HG03460 (cell line): ENCODE data around the gene COL4A2.

ENCODE experiments used
- ATAC-seq: cut with Tn5 transposase; IDR thresholded peaks from one replicate; pipeline ENCODE4 v1.9.1; 2021; ENCODE audit not compliant: unreplicated experiment

Gene COL4A2

DNA sequence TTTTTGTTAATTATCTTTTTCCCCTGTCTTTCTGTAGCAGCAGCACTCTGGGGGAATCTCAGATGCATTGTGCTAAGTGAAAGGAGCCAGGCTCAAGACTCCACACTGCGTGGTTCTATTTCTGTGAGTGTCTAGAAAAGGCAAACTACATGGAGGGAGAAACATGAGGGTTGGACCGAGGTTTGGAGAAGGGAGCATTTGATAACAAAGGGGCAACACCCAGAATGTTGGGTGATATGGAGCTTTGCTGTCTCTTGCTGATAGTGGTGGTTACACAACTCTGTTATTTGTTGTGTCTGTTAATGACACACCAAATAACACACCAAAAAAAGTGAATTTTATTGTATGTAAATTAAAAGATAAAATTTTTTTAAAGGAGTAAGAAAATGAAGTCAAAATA, 107.8 kb downstream of the COL4A2 start:
- no peak for ATAC-seq

DNA sequence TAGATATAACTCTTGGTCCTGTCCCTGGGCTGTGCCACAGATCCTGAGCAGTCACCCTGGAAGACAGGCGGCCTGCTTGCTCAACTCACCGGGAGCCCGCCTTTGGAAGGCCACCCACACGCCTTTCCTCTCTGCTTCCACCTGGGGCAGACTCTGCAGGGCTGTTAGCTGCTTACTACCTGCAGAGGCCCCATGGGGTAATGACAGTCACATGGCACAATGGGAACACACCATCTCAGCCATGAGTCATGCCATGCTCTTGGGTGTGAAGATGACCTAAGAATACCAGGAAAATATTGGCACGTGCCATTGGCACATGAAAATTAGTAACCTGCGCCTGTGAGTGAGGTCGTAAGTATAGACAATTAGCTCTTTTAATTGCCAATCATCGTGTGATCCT, 108.6 kb downstream of the COL4A2 start:
- no peak for ATAC-seq

DNA sequence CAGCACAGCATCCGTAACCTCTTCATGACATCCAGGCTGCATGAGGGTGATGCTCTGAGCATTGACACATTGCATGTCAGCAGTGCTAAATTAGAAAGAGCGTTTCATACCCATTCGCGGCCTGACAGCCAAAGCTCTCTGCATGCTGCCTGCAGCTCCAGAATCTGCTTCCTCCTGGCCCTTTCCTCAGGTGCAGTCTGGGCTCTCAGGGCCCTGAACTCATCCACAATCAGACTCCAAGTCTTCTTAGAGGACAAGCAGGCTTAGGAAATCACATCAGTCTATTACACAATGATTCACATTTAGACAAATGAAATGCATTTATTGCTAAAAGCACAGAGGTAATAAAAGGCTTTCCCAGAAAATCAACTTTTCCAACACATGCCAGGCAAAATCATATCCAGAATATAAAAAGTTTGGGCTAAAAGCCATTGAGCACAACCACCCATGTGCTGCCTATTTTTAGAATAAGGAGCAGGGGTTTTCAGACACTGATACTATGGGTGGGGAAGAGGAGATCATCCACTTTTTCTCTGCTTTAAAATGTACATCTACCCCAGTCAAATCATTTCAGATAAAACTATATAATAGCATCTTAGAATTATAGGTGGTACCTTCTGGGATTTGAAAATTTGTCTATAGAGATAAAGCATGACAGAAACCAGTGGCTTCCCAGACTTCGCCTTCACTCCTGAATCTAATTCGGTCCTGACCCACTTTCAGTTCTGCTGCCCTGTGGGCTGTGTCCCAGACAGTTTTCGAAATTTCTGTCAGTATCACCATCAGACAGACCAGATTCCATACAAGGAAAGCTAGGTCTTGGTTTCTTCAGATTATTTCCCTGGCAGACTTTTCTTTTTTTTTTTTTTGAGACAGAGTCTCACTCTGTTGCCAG, 109.3 kb downstream of the COL4A2 start:
- no peak for ATAC-seq

DNA sequence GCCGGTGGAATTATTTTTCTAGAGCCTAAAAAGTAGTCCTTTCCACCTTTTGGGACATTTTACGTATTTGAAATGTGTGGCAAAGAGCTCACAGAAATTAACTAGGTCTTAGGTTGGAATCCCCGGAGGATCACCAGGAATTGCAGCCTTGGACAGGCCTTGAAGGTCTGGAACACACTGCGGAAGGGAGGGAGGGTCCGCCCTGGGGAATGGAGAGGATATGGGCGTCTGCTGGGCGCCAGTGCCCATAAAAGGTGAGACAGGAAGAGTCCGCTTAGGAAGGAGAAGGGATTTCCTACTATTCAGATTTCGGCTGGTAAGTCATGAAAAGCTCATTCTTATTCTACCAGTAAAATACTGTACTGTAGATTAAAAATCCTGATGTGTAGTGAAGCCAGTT, 111.9 kb downstream of the COL4A2 start:
- peak; percentile 15 for ATAC-seq

DNA sequence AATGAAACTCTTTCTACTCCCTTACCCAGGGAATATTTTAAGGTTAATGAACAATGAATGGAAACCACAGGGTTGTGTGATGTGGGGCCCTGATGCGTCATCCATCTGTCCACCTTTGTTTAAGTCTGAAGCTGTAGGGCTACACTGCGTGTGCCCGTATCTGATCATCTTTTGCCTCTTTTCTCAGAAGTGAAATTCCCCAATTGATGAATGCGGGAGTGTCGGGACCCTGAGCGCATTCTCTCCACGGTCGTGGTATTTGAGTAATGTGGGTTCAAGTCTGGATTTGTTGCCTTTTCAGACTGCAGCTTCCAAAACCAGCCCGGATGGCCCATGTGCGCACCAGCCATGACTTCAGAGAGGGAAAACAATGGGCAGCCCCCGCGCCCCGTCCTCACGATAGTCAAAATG, 112.3 kb downstream of the COL4A2 start:
- ATAC-seq: peak; percentile 71

DNA sequence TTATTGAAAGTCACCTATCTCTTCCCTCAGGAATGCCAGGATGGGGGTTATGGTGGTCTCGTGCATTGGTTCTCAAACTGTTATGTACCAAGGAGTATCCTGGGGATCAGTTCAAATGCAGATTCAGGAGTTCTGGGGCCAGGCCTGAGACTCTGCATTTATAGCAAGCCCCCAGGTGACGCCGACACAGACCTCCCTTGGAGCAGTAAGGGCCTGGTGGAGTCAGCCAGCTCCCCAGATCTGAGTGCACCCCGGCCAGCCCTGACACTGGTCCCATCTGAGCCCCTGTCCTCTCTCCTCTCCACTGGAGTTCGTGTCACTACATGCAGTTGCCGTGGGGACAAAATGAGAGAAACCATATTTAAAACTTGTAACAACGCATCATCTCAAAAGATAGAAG, 112.9 kb downstream of the COL4A2 start:
- no peak for ATAC-seq

DNA sequence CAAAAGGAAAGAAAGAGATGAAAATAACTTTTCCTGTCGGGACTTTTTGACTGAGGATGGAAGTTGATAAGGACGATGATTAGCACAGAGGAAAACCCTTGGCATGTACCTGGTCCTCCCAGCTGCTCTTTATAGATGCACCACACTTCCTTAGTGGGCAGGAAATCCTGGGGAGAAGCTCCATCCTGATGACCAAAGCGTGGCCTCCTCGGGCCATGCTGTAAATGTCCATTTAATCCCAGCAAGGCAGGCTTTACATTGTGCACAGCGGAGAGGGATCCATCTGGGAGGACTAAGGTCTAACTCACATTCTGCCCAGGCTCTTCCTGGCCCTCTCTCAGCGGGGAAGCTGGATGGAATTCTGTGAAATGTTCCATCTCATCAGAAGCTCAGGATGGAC, 113.5 kb downstream of the COL4A2 start:
- ATAC-seq: no peak

DNA sequence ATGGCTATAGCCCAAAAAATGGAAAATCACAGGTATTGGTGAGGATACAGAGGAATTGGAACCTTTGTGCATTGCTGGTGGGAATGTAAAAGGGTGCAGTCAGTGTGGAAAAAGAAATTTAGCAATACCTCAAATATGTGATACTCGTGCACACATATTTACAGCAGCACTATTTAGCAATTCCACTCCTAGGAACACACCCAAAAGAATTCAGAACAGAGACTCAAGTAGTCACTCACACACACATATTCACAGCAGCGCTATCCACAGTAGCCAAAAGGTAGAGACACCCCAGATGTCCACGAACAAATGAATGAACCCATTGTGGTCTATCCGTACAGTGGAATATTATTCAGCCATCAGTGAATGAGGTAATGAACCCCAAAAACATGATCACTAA, 114.0 kb downstream of the COL4A2 start:
- no peak for ATAC-seq

DNA sequence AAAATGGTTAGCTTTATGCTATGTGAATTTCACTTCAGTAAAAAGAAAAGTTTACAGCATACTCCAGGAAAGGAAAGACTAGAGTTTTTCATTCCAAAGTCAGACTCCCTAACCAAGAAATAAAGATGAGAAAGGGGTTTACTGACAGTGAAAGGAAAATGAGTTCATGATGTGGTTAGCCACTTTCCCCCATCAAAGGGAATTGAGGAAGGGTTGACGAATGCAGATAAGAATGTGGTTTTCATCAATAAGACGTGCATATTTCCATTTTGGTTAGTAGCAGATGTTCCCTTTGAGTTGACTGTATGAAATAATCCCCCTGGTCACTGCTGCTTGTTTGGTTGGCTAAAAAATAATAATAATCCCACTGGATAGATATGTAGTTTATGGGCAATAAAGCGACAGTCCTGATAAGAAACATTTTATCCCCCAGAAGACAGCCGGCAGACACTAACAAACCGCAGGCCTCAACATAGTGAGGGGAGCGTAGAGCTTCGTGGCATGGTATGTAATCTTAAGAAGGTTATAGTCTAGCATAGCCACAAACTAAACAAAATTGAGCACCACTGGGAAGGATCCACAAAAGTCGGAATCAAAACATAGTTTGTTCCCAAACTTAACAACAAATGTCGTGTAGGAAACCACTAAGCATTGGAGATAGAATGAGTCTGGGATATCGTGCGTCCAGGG, 114.8 kb downstream of the COL4A2 start:
- no peak for ATAC-seq

DNA sequence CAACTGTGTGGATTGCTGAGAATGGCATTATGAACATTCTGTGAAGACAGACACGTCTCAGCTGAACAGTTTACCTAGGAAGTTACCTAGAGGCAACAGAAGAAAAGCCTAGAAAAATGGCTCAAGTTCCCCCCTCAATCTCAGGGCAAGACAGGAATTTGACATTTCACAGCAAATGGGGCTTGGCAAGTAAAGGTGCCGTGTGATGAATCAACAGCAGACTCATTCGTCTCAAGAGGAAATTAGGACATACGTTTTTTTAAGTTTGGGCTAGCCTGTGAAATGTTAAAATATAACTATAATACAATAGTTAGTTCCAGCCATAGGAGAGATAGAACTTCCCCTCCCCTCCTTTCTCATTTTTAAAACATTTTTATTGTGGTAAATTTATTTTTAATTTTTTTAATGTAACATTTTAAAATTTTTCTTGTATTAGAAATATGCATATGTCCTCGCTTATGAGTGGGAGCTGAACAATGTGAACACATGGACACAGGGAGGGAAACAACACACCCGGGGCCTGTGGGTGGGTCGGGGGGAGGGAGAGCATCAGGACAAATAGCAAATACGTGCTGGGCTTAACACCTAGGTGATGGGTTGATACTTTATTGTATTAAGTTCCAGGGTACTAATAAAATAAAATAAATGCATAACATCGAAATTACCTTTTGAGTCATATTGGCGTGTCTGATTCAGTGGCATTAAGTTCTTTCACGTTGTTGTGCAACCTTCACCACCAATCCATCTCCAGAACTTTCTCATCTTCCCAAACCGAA, 116.0 kb downstream of the COL4A2 start:
- ATAC-seq: no peak

DNA sequence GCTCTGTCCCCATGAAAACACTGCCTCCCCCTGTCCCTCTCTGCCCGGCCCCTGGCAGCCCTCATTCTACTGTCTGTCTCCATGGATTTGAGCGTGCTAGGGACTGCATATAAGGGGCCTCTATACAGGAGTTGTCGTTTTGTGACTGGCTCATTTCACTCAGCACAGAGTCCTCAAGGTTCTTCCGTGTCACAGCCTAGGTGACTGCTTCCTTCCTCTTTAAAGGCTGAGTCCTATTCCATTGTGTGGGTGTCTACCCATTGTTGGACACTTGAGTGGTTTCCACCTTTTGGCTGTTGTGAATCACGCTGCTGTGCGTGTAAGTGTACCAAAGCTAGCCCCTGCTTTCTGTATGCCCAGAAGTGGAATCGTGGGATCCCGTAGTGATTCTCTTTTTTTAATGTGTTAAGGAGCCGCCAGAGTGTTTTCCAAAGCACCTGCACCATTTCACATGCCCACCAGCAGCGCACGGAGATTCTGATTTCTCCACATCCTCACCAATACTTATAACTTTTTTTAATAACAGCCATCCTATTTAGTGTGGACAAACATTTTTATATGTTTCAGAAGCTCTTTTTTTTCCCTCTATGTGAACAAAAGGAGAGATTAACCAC, 116.7 kb downstream of the COL4A2 start:
- ATAC-seq: no peak

DNA sequence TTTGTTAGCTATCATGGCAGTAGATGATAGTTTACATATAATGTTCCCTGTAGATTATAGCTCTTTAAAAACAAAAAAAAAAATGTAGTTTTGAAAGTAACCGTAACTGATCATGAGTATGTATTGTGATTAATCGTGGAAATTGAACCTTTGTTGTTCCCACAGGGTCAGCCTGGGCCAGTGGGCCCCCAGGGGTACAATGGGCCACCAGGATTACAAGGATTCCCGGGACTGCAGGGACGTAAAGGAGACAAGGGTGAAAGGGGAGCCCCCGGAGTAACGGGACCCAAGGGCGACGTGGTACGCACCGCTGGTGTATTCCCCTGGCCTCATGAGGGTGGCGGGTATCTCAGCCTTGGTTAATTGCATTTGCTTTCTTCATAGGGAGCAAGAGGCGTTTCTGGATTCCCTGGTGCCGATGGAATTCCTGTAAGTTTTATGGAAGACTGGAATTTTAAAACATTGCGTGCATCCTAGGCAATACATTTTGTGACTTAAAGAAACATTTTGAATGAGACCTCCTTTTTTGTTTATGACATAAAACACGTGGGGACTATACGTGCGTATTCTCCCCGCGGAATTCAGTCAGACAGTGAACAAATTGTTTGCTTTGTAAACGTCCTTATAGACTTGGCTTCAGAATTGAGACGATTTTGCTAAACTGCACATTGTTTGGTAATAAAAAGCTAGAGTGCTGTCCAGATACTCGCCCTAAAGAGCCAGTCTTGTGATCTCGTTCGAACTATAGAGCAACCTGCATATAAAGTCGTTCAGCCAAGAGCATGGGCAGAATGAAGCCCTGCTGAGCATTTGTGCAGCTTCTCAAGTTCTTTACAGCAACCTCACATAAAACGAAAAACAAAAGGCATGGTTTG, 117.7 kb downstream of the COL4A2 start:
- no peak for ATAC-seq

DNA sequence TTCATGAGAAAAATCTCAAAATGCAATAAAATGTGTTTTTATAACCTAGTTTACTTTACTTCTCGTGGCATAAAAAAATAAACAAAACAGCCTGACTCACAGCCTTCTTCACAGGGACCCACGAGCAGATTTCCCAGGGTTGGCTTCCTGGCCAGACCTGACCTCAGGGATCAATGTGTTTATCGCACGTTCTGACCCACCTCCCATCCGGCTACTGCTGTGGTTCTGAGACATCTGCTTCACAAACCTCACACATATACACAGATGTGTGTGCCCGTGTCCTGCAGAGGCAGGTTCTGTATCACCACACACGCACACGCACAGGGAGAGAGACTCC, 118.3 kb downstream of the COL4A2 start:
- no peak for ATAC-seq

DNA sequence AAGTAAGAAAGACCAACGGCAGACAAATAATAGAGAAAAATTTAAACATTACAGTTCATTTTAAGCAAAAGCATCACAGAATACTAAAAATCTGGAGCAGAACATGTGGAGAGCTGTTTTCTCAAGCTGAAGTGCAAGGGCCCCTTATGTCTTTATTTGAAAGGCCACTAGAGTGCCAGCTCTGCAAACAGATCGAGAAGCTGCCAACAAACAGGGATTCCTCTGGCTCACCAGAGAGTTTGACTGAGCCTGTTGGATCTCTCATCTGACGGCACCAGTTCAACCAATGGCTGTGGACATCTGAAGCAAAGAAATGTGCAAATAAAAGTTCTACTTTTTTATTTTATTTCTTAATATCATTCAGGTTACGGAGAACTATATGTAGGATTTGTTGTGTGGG, 119.7 kb downstream of the COL4A2 start:
- no peak for ATAC-seq

DNA sequence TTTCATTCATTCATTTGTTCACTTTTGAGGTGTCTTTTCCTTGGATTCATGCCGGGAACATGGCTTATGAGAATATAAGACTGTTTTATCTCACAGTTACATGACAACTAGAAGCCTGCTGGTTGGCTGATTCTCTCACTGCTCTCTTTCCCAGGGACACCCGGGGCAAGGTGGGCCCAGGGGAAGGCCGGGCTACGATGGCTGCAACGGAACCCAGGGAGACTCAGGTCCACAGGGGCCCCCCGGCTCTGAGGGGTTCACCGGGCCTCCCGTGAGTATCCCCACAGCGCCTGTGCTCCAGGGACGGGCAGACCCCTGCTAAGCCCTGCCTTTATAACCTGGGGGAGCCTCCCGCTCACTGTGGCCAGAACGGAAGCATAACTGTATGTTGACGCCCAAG, 121.2 kb downstream of the COL4A2 start:
- ATAC-seq: no peak

DNA sequence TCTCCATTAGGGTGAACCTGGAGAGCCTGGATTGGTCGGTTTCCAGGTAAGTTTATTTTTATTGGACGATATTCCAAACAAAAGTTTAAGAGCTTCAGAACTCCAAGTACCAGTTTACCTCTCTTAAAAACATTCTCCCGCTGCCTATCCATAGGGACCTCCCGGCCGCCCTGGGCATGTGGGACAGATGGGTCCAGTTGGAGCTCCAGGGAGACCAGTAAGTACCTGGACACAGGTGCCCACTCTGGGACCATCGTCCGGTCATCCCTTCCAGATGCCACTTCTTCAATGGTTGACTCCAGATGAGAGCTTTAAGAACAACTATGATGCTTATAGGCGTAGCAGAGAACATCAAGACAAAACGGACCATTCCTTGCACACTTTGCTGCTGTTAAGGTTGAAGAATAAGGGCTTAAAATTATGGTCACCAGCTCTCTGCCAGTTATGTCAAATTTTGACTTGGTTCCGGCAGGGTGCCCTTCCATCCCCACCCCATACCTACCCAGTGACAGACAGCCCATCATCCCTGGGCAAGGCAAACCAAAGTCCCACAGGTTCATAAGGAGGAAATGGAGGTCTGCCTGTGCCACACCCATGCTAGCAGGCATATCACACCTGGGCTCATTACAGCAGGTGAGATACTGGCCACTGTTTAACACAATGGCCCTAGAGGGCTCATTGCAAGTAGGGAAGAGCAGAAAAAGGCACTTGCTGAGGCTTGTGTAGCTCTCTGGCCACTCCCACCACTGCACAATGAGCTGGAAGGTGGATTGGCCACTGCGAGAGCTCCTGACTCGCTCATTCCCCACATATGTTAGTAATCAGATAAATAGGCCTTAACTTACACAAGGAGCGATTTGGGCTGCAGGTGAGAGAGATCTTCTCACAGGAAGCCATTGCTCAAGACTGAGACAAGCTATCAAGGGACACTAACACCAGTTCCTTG, 123.6 kb downstream of the COL4A2 start:
- no peak for ATAC-seq

DNA sequence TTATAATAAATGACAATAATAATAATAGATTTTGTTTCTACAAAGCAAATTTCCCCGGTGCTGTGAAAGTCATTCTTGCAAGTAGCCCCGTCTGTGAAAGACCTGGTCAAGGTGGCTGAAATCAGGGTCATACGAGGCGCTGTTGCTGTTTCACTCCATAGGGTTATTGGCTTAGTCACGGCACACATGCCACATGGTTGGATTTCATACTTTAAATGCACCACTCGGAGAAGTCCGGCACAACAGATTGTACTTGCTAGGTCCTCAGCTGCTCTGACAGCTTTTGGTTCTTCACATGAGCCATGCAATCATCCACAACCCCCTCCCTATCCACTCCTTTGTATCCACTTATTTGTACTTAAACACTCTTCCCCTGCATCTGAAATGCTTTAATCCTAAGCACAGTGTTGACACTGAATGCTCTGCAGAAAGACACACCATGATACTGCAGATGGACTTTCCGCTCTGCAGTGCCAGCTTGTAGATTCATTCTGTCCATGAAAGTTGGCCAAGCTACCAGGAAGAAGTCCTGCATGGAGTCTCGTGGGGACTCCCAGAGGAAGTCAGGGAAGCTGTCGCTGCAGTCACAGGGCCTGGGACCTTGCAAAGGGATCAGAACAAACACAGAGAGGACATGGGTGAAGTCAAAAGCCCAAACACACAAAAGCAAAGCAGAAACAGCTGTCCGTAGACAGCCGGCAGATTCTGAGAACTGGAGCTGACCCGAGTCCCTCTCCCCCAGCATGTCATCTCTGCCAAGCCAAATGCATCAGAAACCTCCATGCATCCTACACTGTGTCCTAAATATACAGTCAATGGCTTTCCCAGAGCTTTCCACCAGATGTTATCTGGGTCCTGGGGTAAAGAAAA, 124.6 kb downstream of the COL4A2 start:
- no peak for ATAC-seq

DNA sequence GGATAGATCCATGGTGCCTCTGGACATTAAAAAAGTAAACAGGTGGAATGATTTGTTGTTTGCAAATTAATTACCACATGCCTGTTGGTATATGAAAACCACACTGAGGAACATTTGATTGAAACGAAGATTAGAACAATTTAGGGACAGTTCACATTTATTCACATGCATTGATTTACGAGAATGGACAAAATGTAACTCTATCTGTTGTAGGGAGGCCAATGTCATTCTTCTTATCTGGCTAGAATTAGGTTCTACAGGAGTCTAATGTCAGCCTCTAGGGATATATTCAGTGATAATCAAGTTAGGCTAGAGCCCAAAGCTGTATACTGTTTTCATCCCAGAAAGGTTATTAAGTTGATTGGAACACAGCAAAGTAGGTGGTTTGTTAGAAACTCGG, 125.4 kb downstream of the COL4A2 start:
- no peak for ATAC-seq
